NCI-H2081 (cell line): ENCODE results near the gene C6orf118.
A peak's percentile ranks its signal among the peaks of the same experiment; 100 is the strongest.

Source experiments
- DNase-seq, 2 experiments: peaks; one replicate each; lab custom pipeline; 2025; lab: John Stamatoyannopoulos, UW

The C6orf118 gene

GRCh38 chr6:165244524-165245247, 64.7 kb downstream of the C6orf118 start:
- no peak for DNase-seq

- no peak for DNase-seq
These were observed 65.6 kb downstream of the C6orf118 start for GRCh38 chr6:165243801-165244200.

- no peak for DNase-seq
These were observed 73.1 kb downstream of the C6orf118 start for GRCh38 chr6:165236326-165236725.

GRCh38 chr6:165232731-165233488, 76.5 kb downstream of the C6orf118 start:
- DNase-seq = no peak

GRCh38 chr6:165231581-165232561, 77.5 kb downstream of the C6orf118 start:
- peak in 1 of 2 experiments; percentile 47 for DNase-seq

- DNase-seq = no peak
These were observed 78.2 kb downstream of the C6orf118 start for GRCh38 chr6:165231177-165231576.
